DOHH2 (cell line): ENCODE measurements around the gene CD36.

Experiments
- H3F3A ChIP-seq: fragments of 200-600 bp; sonication (generic), shearing (Covaris generic); 2 replicates; pipeline ENCODE4 v1.6.0; 2016; ENCODE audit warnings: antibody characterized with exemption, mild to moderate bottlenecking; ENCODE audit not compliant: control insufficient read depth, insufficient read depth
- H3K27ac ChIP-seq: fragments of 200-600 bp; sonication (generic); 2 replicates; pipeline ENCODE4 v1.5.1; 2014; ENCODE audit warnings: low read depth, mild to moderate bottlenecking, low read length, moderate library complexity
- H3K27me3 ChIP-seq: fragments of 200-600 bp; sonication (generic); 2 replicates; pipeline ENCODE4 v1.6.1; 2014; ENCODE audit warnings: mild to moderate bottlenecking, low read length, mixed read lengths; ENCODE audit not compliant: control insufficient read depth
- H3K36me3 ChIP-seq: fragments of 200-600 bp; sonication (generic); 2 replicates; pipeline ENCODE4 v1.6.1; 2014; ENCODE audit warnings: mild to moderate bottlenecking, low read length, moderate library complexity, mixed read lengths; ENCODE audit not compliant: control insufficient read depth
- H3K4me1 ChIP-seq: fragments of 200-600 bp; sonication (generic); 2 replicates; pipeline ENCODE4 v1.6.1; 2014; ENCODE audit warnings: mild to moderate bottlenecking, low read length, mixed read lengths; ENCODE audit not compliant: control insufficient read depth
- H3K4me2 ChIP-seq: fragments of 200-600 bp; sonication (generic); 2 replicates; pipeline ENCODE4 v1.6.0; 2014; ENCODE audit warnings: mild to moderate bottlenecking, low read length, moderate library complexity
- H3K4me3 ChIP-seq: fragments of 200-600 bp; sonication (generic); 2 replicates; pipeline ENCODE4 v1.5.1; 2014; ENCODE audit warnings: mild to moderate bottlenecking, low read length, mixed read lengths
- H3K79me2 ChIP-seq: fragments of 200-600 bp; sonication (generic); 2 replicates; pipeline ENCODE4 v1.6.1; 2014; ENCODE audit warnings: mild to moderate bottlenecking, low read length, mixed read lengths; ENCODE audit not compliant: control insufficient read depth
- H3K9me2 ChIP-seq: fragments of 200-600 bp; sonication (generic); replicated peaks from 2 replicates; pipeline ENCODE4 v1.6.1; 2014; ENCODE audit warnings: mild to moderate bottlenecking, low read length, mixed read lengths; ENCODE audit not compliant: control insufficient read depth
- H3K9me3 ChIP-seq: fragments of 200-600 bp; sonication (generic); 2 replicates; pipeline ENCODE4 v1.6.1; 2014; ENCODE audit warnings: antibody characterized with exemption, low read length, mixed read lengths; ENCODE audit not compliant: control insufficient read depth, insufficient read depth
- H4K20me1 ChIP-seq: fragments of 200-600 bp; sonication (generic); 2 replicates; pipeline ENCODE4 v1.6.0; 2014; ENCODE audit warnings: low read depth, mild to moderate bottlenecking, antibody characterized with exemption, low read length, moderate library complexity; ENCODE audit not compliant: control insufficient read depth, insufficient read depth
- CTCF ChIP-seq: fragments of 200-600 bp; sonication (generic); IDR thresholded peaks from one replicate; pipeline ENCODE4 v1.5.1; 2014; ENCODE audit warnings: antibody characterized with exemption, mild to moderate bottlenecking, low read depth, low read length; ENCODE audit not compliant: poor library complexity, severe bottlenecking
- EZH2phosphoT487 ChIP-seq: fragments of 200-600 bp; sonication (generic); IDR thresholded peaks from 2 replicates; pipeline ENCODE4 v1.6.1; 2017; ENCODE audit warnings: borderline replicate concordance, mild to moderate bottlenecking, antibody characterized with exemption, low read length, moderate library complexity, mixed read lengths

Gene CD36

GRCh38 chr7:80637911-80638765 is at the start of gene CD36:
Gene CD36 (plus strand): TSS chr7:80638642. CDS start chr7:80646741, 8,099 bp downstream.
- Histone ChIP-seq H3K36me3 (no peaks in the 10 kb centered on the region), H3K9me2 (no peaks in the 10 kb centered on the region), H4K20me1 (no peaks in the 10 kb centered on the region), H3K4me1 (no peaks in the 10 kb centered on the region), H3K4me2 (no peak within 1 kb of the TSS), H3K4me3 (no peak within 1 kb of the TSS), H3K79me2 (no peaks in the 10 kb centered on the region), H3K27me3 (no peaks in the 10 kb centered on the region), H3K9me3 (no peaks in the 10 kb centered on the region), H3F3A (no peaks in the 10 kb centered on the region), H3K27ac (no peak within 1 kb of the TSS)
- TF ChIP-seq CTCF (no peak), EZH2phosphoT487 (no peak)

DNA sequence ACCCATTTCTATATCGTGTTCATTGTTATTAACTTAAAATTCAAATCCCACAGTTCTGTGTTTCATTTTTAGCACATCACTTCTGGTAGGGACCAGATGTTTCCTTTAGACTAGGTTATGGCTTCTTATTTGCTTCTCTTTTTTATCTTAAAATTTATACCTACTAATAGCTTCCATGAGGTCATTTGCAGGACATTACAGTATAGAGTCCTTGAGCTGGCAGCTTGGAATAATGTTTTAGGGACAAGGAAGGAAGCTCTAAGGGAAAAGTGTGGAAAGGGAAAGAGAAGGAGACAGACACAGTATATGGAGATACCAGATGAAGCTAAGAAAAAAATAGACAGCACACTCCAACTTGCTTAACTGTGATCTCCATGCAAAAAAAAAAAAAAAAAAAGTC is 48.8 kb upstream of the CD36 start:
- H3K4me2 ChIP-seq, result no peak overlapping the region
- H3K27ac ChIP-seq, result no peak overlapping the region
- no peaks in the 10 kb centered on the region for H3K9me3 ChIP-seq
- no peaks in the 10 kb centered on the region; the same call in 1 of the 2 replicates for H3K9me2 ChIP-seq
- no peak overlapping the region for H3K4me3 ChIP-seq
- H3F3A ChIP-seq, result no peaks in the 10 kb centered on the region
- no peaks in the 10 kb centered on the region for H3K27me3 ChIP-seq
- H3K36me3 ChIP-seq, result no peaks in the 10 kb centered on the region
- TF ChIP-seq EZH2phosphoT487, result no peak
- TF ChIP-seq CTCF, result no peak
- H4K20me1 ChIP-seq, result no peaks in the 10 kb centered on the region
- H3K4me1 ChIP-seq, result no peaks in the 10 kb centered on the region
- no peaks in the 10 kb centered on the region for H3K79me2 ChIP-seq

DNA sequence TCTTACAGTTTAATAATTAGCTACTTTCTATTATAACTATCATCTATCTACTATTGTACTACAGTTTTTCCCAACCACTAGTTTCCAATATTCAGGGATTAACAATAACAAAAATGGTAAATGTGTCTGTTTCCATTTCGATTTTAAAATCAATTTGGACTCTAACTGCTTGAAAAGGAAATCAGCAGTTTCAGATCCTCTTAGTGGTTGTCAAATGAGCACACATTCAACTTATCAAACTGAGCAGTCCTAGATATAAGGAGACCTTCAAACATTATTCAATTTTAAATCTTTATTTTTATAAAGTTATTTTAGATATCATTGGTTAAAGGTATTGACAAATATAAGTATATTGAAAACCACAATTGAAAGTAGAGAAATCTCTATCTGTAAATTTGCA is 46.8 kb upstream of the CD36 start:
- TF ChIP-seq EZH2phosphoT487 (no peak), CTCF (no peak)
- H3K9me3 ChIP-seq, result no peaks in the 10 kb centered on the region
- H3K4me1 ChIP-seq, result no peaks in the 10 kb centered on the region
- no peak overlapping the region for H3K4me3 ChIP-seq
- H3K27ac ChIP-seq, result no peak overlapping the region
- H3K4me2 ChIP-seq, result no peak overlapping the region
- no peaks in the 10 kb centered on the region; the same call in 1 of the 2 replicates for H3K9me2 ChIP-seq
- no peaks in the 10 kb centered on the region for H3K79me2 ChIP-seq
- no peaks in the 10 kb centered on the region for H3F3A ChIP-seq
- H3K36me3 ChIP-seq, result no peaks in the 10 kb centered on the region
- H3K27me3 ChIP-seq, result no peaks in the 10 kb centered on the region
- no peaks in the 10 kb centered on the region for H4K20me1 ChIP-seq
